ENCODE results near the gene SAAL1. TPM values are rescaled to one million over a fixed set of nuclear protein-coding genes. Genes with fewer than 3 reads are reported as not detected.

Gene SAAL1
- polyA plus RNA-seq, 1 donor (not counting 4 experiments of a cell fraction or from before 2014, with no cell fraction given): 28.3 TPM

GRCh38 chr11:18036456-18036855 lies 69.4 kb downstream of the SAAL1 start:
- no peak for TF ChIP-seq EZH2 (IDR thresholded peaks at IDR 0.05; ENCODE audit: low read length)
- TF ChIP-seq CTCF (optimal IDR thresholded peaks at IDR 0.05 in 1 of 3, IDR thresholded peaks at IDR 0.05 in 1 of 3, conservative IDR thresholded peaks at IDR 0.05 in 1 of 3; ENCODE audit: extremely low read depth in 1 of 3, insufficient read depth in 2 of 3, low read length in 3 of 3): no peak
- H3K4me1 ChIP-seq (ENCODE audit: control insufficient read depth, extremely low read depth, insufficient read depth, low read length): no peaks in the 10 kb centered on the region
- no peaks in the 10 kb centered on the region for H3K79me2 ChIP-seq (ENCODE audit: control insufficient read depth, insufficient read depth, low read length)
- H3K9ac ChIP-seq (ENCODE audit: control insufficient read depth, extremely low read depth, insufficient read depth, low read length): no peak overlapping the region
- no peak overlapping the region for H3K4me2 ChIP-seq (ENCODE audit: control insufficient read depth, extremely low read depth, insufficient read depth, low read depth, low read length)
- no peaks in the 10 kb centered on the region for H3K36me3 ChIP-seq (ENCODE audit: control insufficient read depth in 2 of 2, extremely low read depth in 1 of 2, insufficient read depth in 2 of 2, low read length in 2 of 2)
- H3K4me3 ChIP-seq (ENCODE audit: control insufficient read depth in 2 of 3, extremely low read depth in 1 of 3, insufficient read depth in 2 of 3, low read depth in 1 of 3, low read length in 3 of 3): no peak overlapping the region
- FAIRE-seq (no peak), DNase-seq (ENCODE audit: low read depth, low spot score) (no peak)
- H3K9me3 ChIP-seq (ENCODE audit: control insufficient read depth, low read depth, low read length): no peaks in the 10 kb centered on the region
- H3K27ac ChIP-seq (ENCODE audit: control insufficient read depth, insufficient read depth, low read length): no peak overlapping the region
- no peaks in the 10 kb centered on the region for H3K9me1 ChIP-seq (ENCODE audit: control insufficient read depth, extremely low read depth, insufficient read depth, low read length)
- no peaks in the 10 kb centered on the region for H4K20me1 ChIP-seq (ENCODE audit: control insufficient read depth, extremely low read depth, insufficient read depth, low read length)
- H3K27me3 ChIP-seq (ENCODE audit: control insufficient read depth, extremely low read depth, insufficient read depth, low read length): no peaks in the 10 kb centered on the region
- H2AFZ ChIP-seq (ENCODE audit: control insufficient read depth, low read length): no peak overlapping the region
- dilution Hi-C loops (cut with MboI; ENCODE audit: extremely low pct_ligation_motif_present, low sequenced_read_pairs): no loop called here

Small RNA genes within 50 kb of the gene (small RNA-seq; reads per million reads assigned to genes)
- 0 reads per million in 3 experiments for gene HIGD1AP5 (ENCODE audit: insufficient read length in 3 of 3, low read depth in 3 of 3, low replicate concordance in 1 of 3)

Other genes with a start within 250 kb of the SAAL1 start
- gene SERGEF, start 93.0 kb downstream of the SAAL1 start, polyA plus RNA-seq: 11.8 to 20.6 TPM (median 15.6 TPM) in 3 replicates
- gene TPH1, start 59.8 kb downstream of the SAAL1 start, polyA plus RNA-seq: 0.09 to 0.23 TPM (median 0.22 TPM) in 3 replicates
- 2.9 to 5.2 TPM (median 3.1 TPM) in 3 replicates for gene MRGPRX3, start 26.5 kb upstream of the SAAL1 start, polyA plus RNA-seq
- gene MRGPRX4, start 66.8 kb upstream of the SAAL1 start, polyA plus RNA-seq: 0.05 to 0.18 TPM (median 0.08 TPM) in 3 replicates
- gene SAA4, start 130.7 kb upstream of the SAAL1 start, polyA plus RNA-seq: 0.17 TPM in 1 of 3 replicates, not detected in the others
- 1.2 to 5.9 TPM (median 1.3 TPM) in 3 replicates for gene SAA2, start 142.6 kb upstream of the SAAL1 start, polyA plus RNA-seq
- gene SAA1, start 160.2 kb upstream of the SAAL1 start, polyA plus RNA-seq: 25.6 to 94.6 TPM (median 27.5 TPM) in 3 replicates
- gene HPS5, start 216.1 kb upstream of the SAAL1 start, polyA plus RNA-seq: 15.0 to 23.2 TPM (median 20.9 TPM) in 3 replicates
- gene GTF2H1, start 216.5 kb upstream of the SAAL1 start, polyA plus RNA-seq: 30.2 to 43.1 TPM (median 42.1 TPM) in 3 replicates

Measured in keratinocyte (primary cell).